ENCODE results near the gene EMP2.

Gene EMP2

GRCh38 chr16:10530685-10531084, 49.7 kb downstream of the EMP2 start:
- no peaks in the 10 kb centered on the region for H4K20me1 ChIP-seq (ENCODE audit: insufficient read depth, low read length)
- no peak overlapping the region for H3K9ac ChIP-seq (ENCODE audit: low read length)
- no peak overlapping the region for H3K4me2 ChIP-seq (ENCODE audit: low read length)
- no peaks in the 10 kb centered on the region for H3K9me3 ChIP-seq (ENCODE audit: insufficient read depth, low read length)
- no peaks in the 10 kb centered on the region for H3K4me1 ChIP-seq (ENCODE audit: low read length)
- H3K27me3 ChIP-seq (ENCODE audit: low read depth, low read length), result 0 out of 2 replicates have a peak, but pooled peaks cover 2% of the 10 kb centered on the region
- no peak overlapping the region for H3K4me3 ChIP-seq (ENCODE audit: low read length)
- H2AFZ ChIP-seq (ENCODE audit: low read depth, low read length), result no peak overlapping the region
- no peak overlapping the region for H3K27ac ChIP-seq (ENCODE audit: low read length)
- H3K79me2 ChIP-seq (ENCODE audit: low read length), result no peaks in the 10 kb centered on the region
- H3K36me3 ChIP-seq (replicated peaks; ENCODE audit: low read depth, low read length), result no peaks in the 10 kb centered on the region
- TF ChIP-seq CTCF (IDR thresholded peaks at IDR 0.05; ENCODE audit: low read depth, low read length) (no peak), EZH2phosphoT487 (IDR thresholded peaks at IDR 0.05; ENCODE audit: low read depth) (no peak)

DNA sequence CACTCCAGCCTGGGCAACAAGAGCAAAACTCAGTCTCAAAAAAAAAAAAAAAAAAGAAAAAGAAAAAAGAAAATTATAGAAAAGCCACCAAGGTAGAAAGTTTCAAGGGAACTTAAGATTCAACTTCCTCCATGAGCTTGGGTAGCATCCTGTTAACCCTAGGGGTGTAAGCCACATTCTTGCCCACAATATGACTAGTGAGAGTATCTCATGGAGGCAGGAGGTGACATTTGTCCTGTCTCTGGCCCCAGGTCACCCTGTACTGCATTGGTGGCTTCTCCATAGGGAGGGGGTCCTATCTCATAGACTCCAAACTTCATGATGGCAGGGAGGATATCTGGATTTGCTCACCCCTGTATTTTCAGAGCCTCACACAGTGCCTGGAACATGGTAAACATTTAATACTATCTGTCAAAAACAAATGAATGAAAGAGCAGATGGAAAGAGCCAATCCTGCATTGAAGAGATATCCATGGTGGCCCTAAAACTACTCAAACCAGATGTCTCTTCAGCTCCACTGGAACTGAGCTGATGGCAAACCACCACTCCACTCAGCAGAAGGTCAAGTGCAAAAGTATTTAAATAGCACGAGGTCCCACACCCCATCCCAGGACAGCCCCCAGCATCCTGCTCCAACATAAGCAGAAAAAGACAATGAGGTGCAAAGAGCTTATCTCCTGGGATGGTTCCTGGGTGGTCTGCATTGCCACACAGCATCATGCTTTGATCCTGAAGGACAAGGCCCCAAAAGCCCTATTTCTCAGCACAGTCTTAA, 50.3 kb downstream of the EMP2 start:
- Histone ChIP-seq H2AFZ (ENCODE audit: low read depth, low read length) (no peak overlapping the region), H4K20me1 (ENCODE audit: insufficient read depth, low read length) (no peaks in the 10 kb centered on the region), H3K27ac (ENCODE audit: low read length) (no peak overlapping the region), H3K79me2 (ENCODE audit: low read length) (no peaks in the 10 kb centered on the region), H3K4me3 (ENCODE audit: low read length) (no peak overlapping the region), H3K9me3 (ENCODE audit: insufficient read depth, low read length) (no peaks in the 10 kb centered on the region), H3K36me3 (replicated peaks; ENCODE audit: low read depth, low read length) (no peaks in the 10 kb centered on the region), H3K9ac (ENCODE audit: low read length) (no peak overlapping the region), H3K4me2 (ENCODE audit: low read length) (no peak overlapping the region), H3K4me1 (ENCODE audit: low read length) (no peaks in the 10 kb centered on the region), H3K27me3 (ENCODE audit: low read depth, low read length) (0 out of 2 replicates have a peak, but pooled peaks cover 2% of the 10 kb centered on the region)
- no peak for TF ChIP-seq CTCF (IDR thresholded peaks at IDR 0.05; ENCODE audit: low read depth, low read length)
- no peak for TF ChIP-seq EZH2phosphoT487 (IDR thresholded peaks at IDR 0.05; ENCODE audit: low read depth)

DNA sequence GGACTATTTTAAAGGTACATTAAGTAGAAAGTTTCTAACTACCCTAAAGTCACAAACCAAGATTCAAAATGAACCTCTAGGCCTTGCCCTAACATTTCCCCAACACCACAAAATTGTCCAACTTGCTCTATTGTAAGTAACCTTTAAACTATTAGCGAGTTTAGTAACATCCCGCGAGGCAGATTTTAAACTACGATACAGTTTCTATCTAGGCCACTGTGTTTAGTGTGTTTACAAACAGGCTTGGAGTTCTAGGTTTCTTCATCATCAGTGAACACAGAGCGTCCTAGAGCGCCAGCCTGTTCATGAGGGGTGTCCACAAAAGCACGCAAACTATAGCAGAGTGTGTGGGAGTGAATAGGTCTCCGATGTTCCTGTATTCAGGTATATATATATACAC, 51.8 kb downstream of the EMP2 start:
- no peaks in the 10 kb centered on the region for H4K20me1 ChIP-seq (ENCODE audit: insufficient read depth, low read length)
- no peaks in the 10 kb centered on the region for H3K4me1 ChIP-seq (ENCODE audit: low read length)
- H3K36me3 ChIP-seq (replicated peaks; ENCODE audit: low read depth, low read length), result no peaks in the 10 kb centered on the region
- no peak for TF ChIP-seq EZH2phosphoT487 (IDR thresholded peaks at IDR 0.05; ENCODE audit: low read depth)
- TF ChIP-seq CTCF (IDR thresholded peaks at IDR 0.05; ENCODE audit: low read depth, low read length), result no peak
- no peaks in the 10 kb centered on the region for H3K27me3 ChIP-seq (ENCODE audit: low read depth, low read length)
- no peak overlapping the region for H3K4me2 ChIP-seq (ENCODE audit: low read length)
- H3K79me2 ChIP-seq (ENCODE audit: low read length), result no peaks in the 10 kb centered on the region
- H3K9ac ChIP-seq (ENCODE audit: low read length), result no peak overlapping the region
- H3K27ac ChIP-seq (ENCODE audit: low read length), result no peak overlapping the region
- H3K4me3 ChIP-seq (ENCODE audit: low read length), result no peak overlapping the region
- no peaks in the 10 kb centered on the region for H3K9me3 ChIP-seq (ENCODE audit: insufficient read depth, low read length)
- no peak overlapping the region for H2AFZ ChIP-seq (ENCODE audit: low read depth, low read length)

DNA sequence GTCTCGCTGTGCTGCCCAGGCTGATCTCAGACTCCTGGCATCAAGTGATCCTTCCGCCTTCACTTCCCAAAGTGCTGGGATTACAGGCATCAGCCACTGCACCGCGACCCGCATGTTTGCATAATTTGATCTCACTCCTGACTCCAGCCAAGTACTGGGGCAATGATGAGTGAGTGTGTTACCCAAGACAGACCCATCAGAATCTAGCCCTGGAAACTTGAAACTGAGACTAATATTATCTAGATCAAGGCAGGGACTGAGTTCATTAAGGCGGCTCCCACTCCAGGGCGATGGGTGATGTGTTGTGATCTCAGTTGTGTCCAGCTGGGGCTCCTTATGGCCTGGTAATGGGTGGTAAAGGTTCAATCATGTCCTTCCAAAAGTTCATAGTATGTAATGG, 53.4 kb downstream of the EMP2 start:
- Histone ChIP-seq H3K4me2 (ENCODE audit: low read length) (no peak overlapping the region), H4K20me1 (ENCODE audit: insufficient read depth, low read length) (no peaks in the 10 kb centered on the region), H3K4me3 (ENCODE audit: low read length) (no peak overlapping the region), H2AFZ (ENCODE audit: low read depth, low read length) (no peak overlapping the region), H3K36me3 (replicated peaks; ENCODE audit: low read depth, low read length) (no peaks in the 10 kb centered on the region), H3K4me1 (ENCODE audit: low read length) (peaks cover 1% of the 10 kb centered on the region), H3K9me3 (ENCODE audit: insufficient read depth, low read length) (no peaks in the 10 kb centered on the region), H3K9ac (ENCODE audit: low read length) (no peak overlapping the region), H3K27me3 (ENCODE audit: low read depth, low read length) (no peaks in the 10 kb centered on the region), H3K79me2 (ENCODE audit: low read length) (no peaks in the 10 kb centered on the region), H3K27ac (ENCODE audit: low read length) (no peak overlapping the region)
- TF ChIP-seq EZH2phosphoT487 (IDR thresholded peaks at IDR 0.05; ENCODE audit: low read depth), result no peak

All from OCI-LY3 (cell line).